H1 (cell line): Measurements from ENCODE around the gene ENDOD1. TPM values are rescaled to one million over a fixed set of nuclear protein-coding genes. Genes with fewer than 3 reads are reported as not detected.

Experiments used
- CTCF ChIA-PET: fragments of 300-600 bp; sonication (Branson Sonifier 250); formaldehyde crosslinking; loops from one replicate; lab custom pipeline; 2021; ENCODE audit not compliant: partially characterized antibody; lab: Charles Lee
- POLR2A ChIA-PET: fragments of 300-600 bp; sonication (Branson Sonifier 250); formaldehyde crosslinking; loops from one replicate; lab custom pipeline; 2021; ENCODE audit warnings: inconsistent platforms; ENCODE audit not compliant: partially characterized antibody; lab: Charles Lee
- DNase-seq, 2 experiments: peaks; one replicate each; pipeline versions ENCODE4 v3.0.0 to v3.0.0-alpha.2; 2010 to 2022; ENCODE audit warnings: low spot score in 2 of 2, low read depth in 1 of 2, mixed read lengths in 1 of 2
- FAIRE-seq: peaks from 2 replicates; lab custom pipeline; 2011; peaks lifted over from hg19 to GRCh38; lab: Jason Lieb, UNC
- H2AFZ ChIP-seq: 2 replicates; pipeline ENCODE4 v1.8.1; 2012; ENCODE audit warnings: low read length, inconsistent platforms
- H2AK5ac ChIP-seq: 2 replicates; pipeline ENCODE4 v1.6.1; 2013; ENCODE audit warnings: low read depth, low read length
- H2BK120ac ChIP-seq: replicated peaks from 2 replicates; pipeline ENCODE3; 2013; ENCODE audit warnings: low read depth, low read length, inconsistent platforms
- H2BK12ac ChIP-seq: 2 replicates; pipeline ENCODE4 v1.6.1; 2013; ENCODE audit warnings: low read depth, low read length
- H2BK15ac ChIP-seq: 2 replicates; pipeline ENCODE4 v1.6.1; 2013; ENCODE audit warnings: low read length
- H2BK20ac ChIP-seq: 2 replicates; pipeline ENCODE4 v1.6.1; 2013; ENCODE audit warnings: low read length
- H2BK5ac ChIP-seq: 2 replicates; pipeline ENCODE4 v1.6.1; 2013; ENCODE audit warnings: low read depth, low read length
- H3K14ac ChIP-seq: 2 replicates; pipeline ENCODE4 v1.6.1; 2013; ENCODE audit warnings: inconsistent platforms; ENCODE audit not compliant: insufficient read length
- H3K18ac ChIP-seq: 2 replicates; pipeline ENCODE4 v1.6.1; 2013; ENCODE audit warnings: low read length; ENCODE audit errors: extremely low read depth
- H3K23ac ChIP-seq: 2 replicates; pipeline ENCODE4 v1.6.1; 2013; ENCODE audit warnings: inconsistent platforms; ENCODE audit not compliant: insufficient read length
- H3K23me2 ChIP-seq: 2 replicates; pipeline ENCODE4 v1.6.1; 2013; ENCODE audit warnings: low read depth, low read length
- H3K27ac ChIP-seq: 2 replicates; pipeline ENCODE4 v1.6.1; 2011; ENCODE audit warnings: low read depth, low read length, inconsistent platforms
- H3K27me3 ChIP-seq, 4 experiments: replicated peaks in 1 of 4; 1 replicate in 1 of 4; 2 replicates in 3 of 4; pipeline versions ENCODE4 v1.6.1 to v1.8.1; 2011 to 2013; ENCODE audit warnings: low read length in 3 of 4, mild to moderate bottlenecking in 3 of 4, inconsistent platforms in 2 of 4, mixed read lengths in 2 of 4, moderate library complexity in 1 of 4; ENCODE audit not compliant: control insufficient read depth in 3 of 4, insufficient read depth in 3 of 4; ENCODE audit errors: extremely low read depth in 1 of 4
- H3K36me3 ChIP-seq, 4 experiments: 2 replicates each; pipeline versions ENCODE4 v1.6.1 to v1.8.1; 2011 to 2013; ENCODE audit warnings: mild to moderate bottlenecking in 4 of 4, low read length in 3 of 4, moderate library complexity in 2 of 4, control low read depth in 1 of 4, inconsistent platforms in 1 of 4; ENCODE audit not compliant: insufficient read depth in 4 of 4, control insufficient read depth in 2 of 4
- H3K4ac ChIP-seq: replicated peaks from 2 replicates; pipeline ENCODE3; 2013; ENCODE audit warnings: low read length, low read depth, mixed read lengths, inconsistent platforms; ENCODE audit not compliant: insufficient read length
- H3K4me1 ChIP-seq, 4 experiments: replicated peaks in 1 of 4; 1 replicate in 1 of 4; 2 replicates in 3 of 4; pipeline versions ENCODE4 v1.6.1 to v1.8.1; 2011 to 2013; ENCODE audit warnings: low read length in 3 of 4, inconsistent platforms in 2 of 4, mixed read lengths in 1 of 4; ENCODE audit not compliant: insufficient read depth in 4 of 4, control insufficient read depth in 3 of 4
- H3K4me2 ChIP-seq, 2 experiments: 2 replicates each; pipeline versions ENCODE4 v1.6.1 to v1.8.1; 2011 to 2013; ENCODE audit warnings: low read depth in 2 of 2, low read length in 2 of 2, control low read depth in 1 of 2, inconsistent platforms in 1 of 2, mild to moderate bottlenecking in 1 of 2; ENCODE audit not compliant: insufficient read depth in 1 of 2
- H3K4me3 ChIP-seq, 4 experiments: fragments of 200-600, 300-600 bp in 1 of 4; sonication (generic), shearing (Covaris generic), sonication (Bioruptor Twin) in 1 of 4; 2 replicates each; pipeline versions ENCODE4 v1.5.1 to v1.8.1; 2011 to 2016; ENCODE audit warnings: low read length in 4 of 4, low read depth in 3 of 4, control low read depth in 2 of 4, inconsistent platforms in 2 of 4, mild to moderate bottlenecking in 2 of 4, mixed read lengths in 1 of 4, moderate library complexity in 1 of 4; ENCODE audit not compliant: insufficient read depth in 2 of 4; ENCODE audit errors: extremely low read depth in 1 of 4
- H3K56ac ChIP-seq: replicated peaks from 2 replicates; pipeline ENCODE3; 2013; ENCODE audit warnings: low read depth, mild to moderate bottlenecking, mixed read lengths, low read length, inconsistent platforms; ENCODE audit not compliant: insufficient read length
- H3K79me1 ChIP-seq: 2 replicates; pipeline ENCODE4 v1.6.1; 2013; ENCODE audit warnings: low read depth, low read length, control low read depth
- H3K79me2 ChIP-seq, 2 experiments: 2 replicates each; pipeline versions ENCODE4 v1.6.1 to v1.8.1; 2012 to 2013; ENCODE audit warnings: low read length in 2 of 2, mild to moderate bottlenecking in 2 of 2, inconsistent platforms in 1 of 2; ENCODE audit not compliant: insufficient read depth in 2 of 2, control insufficient read depth in 1 of 2
- H3K9ac ChIP-seq, 4 experiments: replicated peaks in 1 of 4; 1 replicate in 1 of 4; 2 replicates in 3 of 4; pipeline versions ENCODE4 v1.6.1 to v1.8.1; 2011 to 2013; ENCODE audit warnings: low read depth in 3 of 4, low read length in 3 of 4, control low read depth in 2 of 4, mild to moderate bottlenecking in 2 of 4, moderate library complexity in 2 of 4, inconsistent platforms in 1 of 4; ENCODE audit errors: extremely low read depth in 1 of 4
- H3K9me3 ChIP-seq, 2 experiments: 2 replicates each; pipeline versions ENCODE4 v1.6.1 to v1.8.1; 2012 to 2013; ENCODE audit warnings: mild to moderate bottlenecking in 2 of 2, moderate library complexity in 2 of 2, control low read depth in 1 of 2, inconsistent platforms in 1 of 2, low read depth in 1 of 2, low read length in 1 of 2, mixed read lengths in 1 of 2; ENCODE audit not compliant: insufficient read depth in 2 of 2
- H4K20me1 ChIP-seq, 2 experiments: replicated peaks in 1 of 2; 2 replicates each; pipeline versions ENCODE3 to v1.8.1; 2011 to 2013; ENCODE audit warnings: inconsistent platforms in 2 of 2, low read length in 2 of 2, mild to moderate bottlenecking in 1 of 2; ENCODE audit not compliant: insufficient read depth in 2 of 2, control insufficient read depth in 1 of 2
- H4K5ac ChIP-seq: 2 replicates; pipeline ENCODE4 v1.6.1; 2013; ENCODE audit warnings: low read length, low read depth, mixed read lengths, inconsistent platforms; ENCODE audit not compliant: insufficient read length
- H4K8ac ChIP-seq: 2 replicates; pipeline ENCODE4 v1.8.0; 2013; ENCODE audit warnings: mild to moderate bottlenecking, moderate library complexity, low read length, inconsistent platforms; ENCODE audit not compliant: insufficient read depth; ENCODE audit errors: extremely low read depth
- H4K91ac ChIP-seq: replicated peaks from 2 replicates; pipeline ENCODE3; 2013; ENCODE audit warnings: low read length, mixed read lengths, inconsistent platforms; ENCODE audit not compliant: insufficient read length
- ASH2L ChIP-seq: fragments of 200-600, 300-600 bp; sonication (generic); IDR thresholded peaks from one replicate; pipeline ENCODE4 v1.7.1; 2017; ENCODE audit warnings: low read length
- BRCA1 ChIP-seq: IDR thresholded peaks from 2 replicates; pipeline ENCODE4 v1.6.1; 2012; ENCODE audit warnings: low read depth, low read length, improper control_type of control experiment
- CBX5 ChIP-seq: fragments of 300-800, 300-1000 bp; sonication (generic); IDR thresholded peaks from 2 replicates; pipeline ENCODE4 v1.7.1; 2016; ENCODE audit warnings: antibody characterized with exemption, low read length, low read depth
- WGBS, 2 experiments: shearing (Covaris generic) in 1 of 2; methylation state at CpG; one replicate each; pipeline versions ENCODE4 v1.1.6 to v1.1.7; 2013 to 2015; ENCODE audit warnings: low lambda C conversion rate in 2 of 2, mixed read lengths in 2 of 2, inconsistent platforms in 1 of 2, low coverage in 1 of 2, missing lambda C conversion rate in 1 of 2; ENCODE audit not compliant: insufficient replicate concordance in 2 of 2, insufficient coverage in 1 of 2, insufficient read length in 1 of 2; ENCODE audit errors: extremely low coverage in 1 of 2, missing lambda C conversion rate in 1 of 2; 5-methylcytosine and 5-hydroxymethylcytosine counted together
- polyA plus RNA-seq, 7 experiments: library from polyadenylated mRNA; depleted of rRNA in 3 of 7; stranded (reverse) in 5 of 7; unstranded in 2 of 7; fragments of >200 nt in 5 of 7; fragments of 200-250 nt in 2 of 7; gene quantifications; 1 replicate in 5 of 7; 2 replicates in 1 of 7; 4 replicates in 1 of 7; pipeline versions ENCODE4 v1.2.1 to v1.2.3, GENCODE V29; 2011 to 2013; ENCODE audit warnings: missing spikeins in 2 of 7, mixed read lengths in 2 of 7
- total RNA-seq: library from RNA; stranded (reverse); fragmentation: NEBNext Ultra II Directional; extraction: Animal tissue kit (Norgen Biotek cat#: 25700); gene quantifications from 2 replicates; pipeline ENCODE4 v1.2.1, GENCODE V29; 2021

Gene ENDOD1
- total and polyA plus RNA-seq, 2 of the 8 experiments (the other 6 are each of a cell fraction or from before 2014, with no cell fraction given), result 1.2 to 2.5 TPM

DNA sequence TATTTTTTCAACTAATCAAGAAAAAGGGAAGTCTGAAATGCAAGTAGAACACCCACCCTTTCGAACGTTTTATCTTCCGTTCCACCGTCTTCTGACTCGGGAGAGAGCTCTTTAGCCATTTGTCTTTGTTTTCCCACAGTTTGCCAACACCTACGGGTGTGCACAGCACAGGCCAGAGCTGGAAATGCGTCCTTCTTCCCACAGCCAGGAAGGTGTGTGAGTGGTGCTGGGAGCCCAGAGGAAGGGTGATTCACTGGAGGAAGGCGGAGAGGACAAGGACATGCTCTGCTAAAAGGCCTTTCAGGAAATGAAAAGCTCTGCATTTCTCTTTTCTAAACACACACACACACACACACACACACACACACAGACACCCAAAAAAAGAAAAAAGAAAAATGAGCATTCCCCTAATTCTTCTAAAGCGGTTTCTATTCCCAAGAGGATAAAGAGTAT lies 18.5 kb downstream of the ENDOD1 start:
- ChIA-PET CTCF (interaction anchor here (1.1 to 13.7 kb wide), 7 partner anchors 15 to 45 kb away, joined by 4 to 127 read pairs (median 6); partner anchors contain the start of genes ENDOD1 and SRSF8), POLR2A (interaction anchor here (0.9 to 1.8 kb wide), 8 partner anchors 9 to 41 kb away, joined by 3 to 6 read pairs (median 3); partner anchors contain the start of gene SRSF8)
- Histone ChIP-seq H3K18ac (no peak overlapping the region; the same call in 1 of the 2 replicates), H3K9me3 (no peaks in the 10 kb centered on the region), H3K79me1 (no peaks in the 10 kb centered on the region), H3K4me2 (no peak overlapping the region), H2BK12ac (0 out of 2 replicates have a peak overlapping the region, but pooled peaks have one; percentile 60), H2AFZ (peak overlapping the region; percentile 62; the same call in 1 of the 2 replicates), H3K4ac (no peak overlapping the region), H2BK120ac (no peak overlapping the region), H4K8ac (no peak overlapping the region), H3K56ac (no peak overlapping the region), H3K4me3 (no peak overlapping the region), H2BK5ac (no peak overlapping the region), H3K79me2 (no peaks in the 10 kb centered on the region), H4K91ac (no peak overlapping the region), H2BK20ac (no peak overlapping the region), H3K4me1 (peaks cover 0 to 11% (median 3%) of the 10 kb centered on the region in 4 experiments; a peak in 5 of 7 replicates), H3K36me3 (no peaks in the 10 kb centered on the region), H2BK15ac (no peak overlapping the region), H4K5ac (no peak overlapping the region), H3K9ac (no peak overlapping the region), H3K23me2 (no peaks in the 10 kb centered on the region), H3K27ac (no peak overlapping the region), H3K27me3 (no peaks in the 10 kb centered on the region), H4K20me1 (peaks cover 0 to 2% of the 10 kb centered on the region in 2 experiments), H3K23ac (no peak overlapping the region), H2AK5ac (no peak overlapping the region), H3K14ac (no peak overlapping the region)
- DNase-seq, result no peak
- 86% methylated on average over 9 of the region's 9 CpGs; no CpG with 5 or more reads in 1 of the 2 experiments for WGBS, 2 experiments
- no peak for FAIRE-seq
- TF ChIP-seq BRCA1 (no peak), CBX5 (no peak), ASH2L (no peak)
